OCI-LY7 (cell line): ENCODE data around the gene SALL4. TPM values are rescaled to one million over a fixed set of nuclear protein-coding genes. Genes with fewer than 3 reads are reported as not detected.
"Not testable (repeated sequence)": the region's sequence is repeated elsewhere in the genome, so short reads cannot be mapped to it uniquely, and the experiment has no call there.

Experiments used
- BruUV-seq: library from RNA; stranded (reverse); fragments of 400-500 nt; replicated peaks from 2 replicates; lab custom pipeline; 2021; lab: Mats Ljungman, UMichigan
- CTCF ChIA-PET: fragments of 300-600 bp; sonication (Branson Sonifier 250); formaldehyde crosslinking; loops from one replicate; lab custom pipeline; 2022; ENCODE audit warnings: antibody characterized with exemption; ENCODE audit not compliant: unreplicated experiment; lab: Charles Lee
- POLR2A ChIA-PET: fragments of 300-600 bp; sonication (Branson Sonifier 250); formaldehyde crosslinking; loops from one replicate; lab custom pipeline; 2022; ENCODE audit warnings: antibody characterized with exemption; lab: Charles Lee
- DNase-seq: peaks from one replicate; pipeline ENCODE4 v3.0.0-alpha.2; 2015; ENCODE audit warnings: low spot score
- H2AFZ ChIP-seq: fragments of 200-600 bp; sonication (generic), shearing (Covaris generic); 2 replicates; pipeline ENCODE4 v1.6.1; 2014; ENCODE audit warnings: mild to moderate bottlenecking, antibody characterized with exemption, low read length, moderate library complexity
- H3K27ac ChIP-seq: fragments of 200-600 bp; sonication (generic); 2 replicates; pipeline ENCODE4 v1.5.1; 2014; ENCODE audit warnings: mixed run types, low read depth, mild to moderate bottlenecking, moderate library complexity, low read length, inconsistent platforms; ENCODE audit not compliant: poor library complexity, severe bottlenecking
- H3K36me3 ChIP-seq: fragments of 200-600 bp; sonication (generic); 2 replicates; pipeline ENCODE4 v1.6.1; 2014; ENCODE audit warnings: mild to moderate bottlenecking, antibody characterized with exemption, low read length, moderate library complexity, mixed read lengths; ENCODE audit not compliant: insufficient read depth
- H3K4me1 ChIP-seq: fragments of 200-600 bp; sonication (generic); 2 replicates; pipeline ENCODE4 v1.5.1; 2014; ENCODE audit warnings: mild to moderate bottlenecking, low read length; ENCODE audit not compliant: insufficient read depth, poor library complexity, severe bottlenecking
- H3K4me2 ChIP-seq: fragments of 200-600 bp; sonication (generic); 2 replicates; pipeline ENCODE4 v1.6.1; 2014; ENCODE audit warnings: mild to moderate bottlenecking, low read length
- H3K4me3 ChIP-seq: fragments of 200-600 bp; sonication (generic); 2 replicates; pipeline ENCODE4 v1.5.1; 2014; ENCODE audit warnings: mild to moderate bottlenecking, low read depth, low read length; ENCODE audit not compliant: poor library complexity, severe bottlenecking
- H3K79me2 ChIP-seq: fragments of 200-600 bp; sonication (generic); 2 replicates; pipeline ENCODE4 v1.6.1; 2016; ENCODE audit warnings: low read depth, mild to moderate bottlenecking, low read length, moderate library complexity, mixed read lengths; ENCODE audit not compliant: insufficient read depth
- H3K9me2 ChIP-seq: fragments of 200-600 bp; sonication (generic); 2 replicates; pipeline ENCODE4 v1.6.1; 2016; ENCODE audit warnings: mild to moderate bottlenecking, low read length, mixed read lengths; ENCODE audit not compliant: insufficient read depth
- H3K9me3 ChIP-seq: fragments of 200-600 bp; sonication (generic); 2 replicates; pipeline ENCODE4 v1.6.1; 2014; ENCODE audit warnings: mild to moderate bottlenecking, mixed run types, low read length, mixed read lengths
- H4K20me1 ChIP-seq: fragments of 200-600 bp; sonication (generic); 2 replicates; pipeline ENCODE4 v1.6.1; 2014; ENCODE audit warnings: mild to moderate bottlenecking, antibody characterized with exemption, low read length, moderate library complexity, mixed read lengths; ENCODE audit not compliant: insufficient read depth
- CTCF ChIP-seq: fragments of 200-600 bp; sonication (generic); conservative IDR thresholded peaks from 2 replicates; pipeline ENCODE4 v1.5.1; 2014; ENCODE audit warnings: mild to moderate bottlenecking, antibody characterized with exemption, low read length, moderate library complexity, mixed read lengths
- EZH2phosphoT487 ChIP-seq: fragments of 200-600 bp; sonication (generic); IDR thresholded peaks from 2 replicates; pipeline ENCODE4 v1.6.1; 2018; ENCODE audit warnings: low read depth, borderline replicate concordance, mild to moderate bottlenecking, mixed run types, antibody characterized with exemption, low read length, moderate library complexity, mixed read lengths
- intact Hi-C: fragments of 100-400 bp; cut with micrococcal nuclease; formaldehyde crosslinking; loops from one replicate; pipeline ENCODE4 v1.10.0; 2022; ENCODE audit not compliant: unreplicated experiment
- total RNA-seq, 2 experiments: library from RNA; depleted of rRNA in 1 of 2; stranded (reverse); fragments of >200 nt in 1 of 2; shearing (Covaris generic) in 1 of 2; gene quantifications; 2 replicates each; pipeline ENCODE4 v1.2.3, GENCODE V29; 2014 to 2022

SALL4 gene
- total RNA-seq, 2 experiments from 2014 or later, result 0.06 TPM; not detected in 1

- H3K79me2 ChIP-seq, result no peaks in the 10 kb centered on the region
- no TSS peak for BruUV-seq
- no peak overlapping the region for H2AFZ ChIP-seq
- no peak overlapping the region for H3K4me3 ChIP-seq
- no peaks in the 10 kb centered on the region for H3K9me2 ChIP-seq
- H3K4me1 ChIP-seq, result no peaks in the 10 kb centered on the region
- intact Hi-C loops, result no loop called here
- no peak for TF ChIP-seq EZH2phosphoT487
- no peak for DNase-seq
- ChIA-PET POLR2A (interaction anchor here (0.7 kb wide), 1 partner anchor 244 kb away, joined by 3 read pairs; no protein-coding TSS in a partner anchor), CTCF (no interaction called here)
- H3K4me2 ChIP-seq, result no peak overlapping the region
- H3K27ac ChIP-seq, result no peak overlapping the region
- H4K20me1 ChIP-seq, result no peaks in the 10 kb centered on the region
- no peaks in the 10 kb centered on the region for H3K36me3 ChIP-seq
- no peaks in the 10 kb centered on the region for H3K9me3 ChIP-seq
Measured at GRCh38 chr20:51789434-51789833, 12.9 kb downstream of the SALL4 start.

- H3K9me3 ChIP-seq, result no peaks in the 10 kb centered on the region
- TF ChIP-seq EZH2phosphoT487 (no peak), CTCF (no peak)
- DNase-seq, result no peak
- no peaks in the 10 kb centered on the region for H4K20me1 ChIP-seq
- POLR2A ChIA-PET, result interaction anchor here (0.7 kb wide), 1 partner anchor 245 kb away, joined by 3 read pairs; no protein-coding TSS in a partner anchor
- H3K27ac ChIP-seq, result no peak overlapping the region
- CTCF ChIA-PET, result no interaction called here
- no peaks in the 10 kb centered on the region for H3K4me1 ChIP-seq
- no peak overlapping the region for H3K4me2 ChIP-seq
- BruUV-seq, result no TSS peak
- H3K79me2 ChIP-seq, result no peaks in the 10 kb centered on the region
- intact Hi-C loops, result no loop called here
- H3K36me3 ChIP-seq, result no peaks in the 10 kb centered on the region
- no peaks in the 10 kb centered on the region for H3K9me2 ChIP-seq
- H3K4me3 ChIP-seq, result no peak overlapping the region
- H2AFZ ChIP-seq, result no peak overlapping the region
Measured at GRCh38 chr20:51788822-51789221, 13.5 kb downstream of the SALL4 start.

GRCh38 chr20:51784299-51784698 lies 18.0 kb downstream of the SALL4 start:
- Histone ChIP-seq H2AFZ (no peak overlapping the region), H3K36me3 (no peaks in the 10 kb centered on the region), H3K9me3 (no peaks in the 10 kb centered on the region), H3K9me2 (no peaks in the 10 kb centered on the region), H3K27ac (no peak overlapping the region), H3K79me2 (no peaks in the 10 kb centered on the region), H3K4me1 (no peaks in the 10 kb centered on the region), H4K20me1 (no peaks in the 10 kb centered on the region), H3K4me2 (no peak overlapping the region), H3K4me3 (no peak overlapping the region)
- no TSS peak for BruUV-seq
- ChIA-PET POLR2A (interaction anchor here (0.5 to 0.8 kb wide), 2 partner anchors 58 to 144 kb away, joined by 3 to 5 read pairs; no protein-coding TSS in a partner anchor), CTCF (no interaction called here)
- intact Hi-C loops, result no loop called here
- no peak for TF ChIP-seq EZH2phosphoT487
- DNase-seq, result no peak

GRCh38 chr20:51778229-51778759 lies 24.0 kb downstream of the SALL4 start:
- H3K36me3 ChIP-seq, BruUV-seq, H2AFZ ChIP-seq, H3K4me1 ChIP-seq, H3K4me3 ChIP-seq, H3K79me2 ChIP-seq, H3K9me3 ChIP-seq, intact Hi-C loops, DNase-seq, H3K27ac ChIP-seq, H4K20me1 ChIP-seq, H3K9me2 ChIP-seq, H3K4me2 ChIP-seq, POLR2A ChIA-PET: not testable (repeated sequence)
- CTCF ChIA-PET, result interaction anchor here (0.6 kb wide), 1 partner anchor 11 kb away, joined by 3 read pairs; no protein-coding TSS in a partner anchor
